NCI-H1417 (cell line): ENCODE measurements around the gene TIMM17B.

ENCODE experiments used
- DNase-seq, 3 experiments: peaks; one replicate each; lab custom pipeline; 2025; lab: John Stamatoyannopoulos, UW

TIMM17B gene

DNA sequence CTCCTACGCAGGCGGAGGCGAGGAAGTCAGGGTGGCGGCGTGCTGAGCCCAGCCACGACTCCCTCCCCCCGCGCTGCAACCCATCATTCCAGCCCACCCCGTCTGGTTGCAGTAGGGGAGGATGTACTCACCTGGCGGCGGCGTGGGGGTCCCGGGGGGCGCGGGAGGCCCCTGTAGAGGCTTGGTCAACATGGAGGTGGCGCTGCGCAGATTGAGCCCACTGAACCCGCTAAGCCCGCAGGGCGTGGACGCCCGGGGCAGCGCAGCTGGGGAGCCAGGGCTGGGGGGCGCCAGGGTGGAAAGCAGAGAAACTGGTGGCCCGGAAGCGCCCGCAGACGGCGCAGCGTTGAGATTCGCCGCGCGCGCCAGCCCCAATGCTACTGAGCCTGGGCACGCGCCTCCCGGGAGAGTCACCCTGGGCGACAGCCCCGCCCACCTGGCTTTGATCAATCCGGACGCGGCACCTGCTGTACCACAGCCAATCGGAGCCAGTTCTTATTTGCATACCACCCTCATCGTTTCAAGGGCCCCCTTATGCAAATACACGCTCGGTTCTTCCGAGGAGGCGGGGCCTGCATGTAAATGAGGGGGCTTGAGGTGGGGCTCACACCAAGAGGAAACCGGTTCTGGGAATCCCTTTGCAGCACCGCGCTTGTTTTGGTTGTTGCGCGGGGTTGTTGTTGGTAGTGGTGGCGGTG lies 21.2 kb upstream of the TIMM17B start, which contains the start of gene PIM2:
TSS of gene PIM2 (minus strand) at position 382 of the 698 bp plus-strand sequence. CDS start at position 192, 190 bp downstream.
- DNase-seq: peak; percentile 89 to 96 (median 92)

DNA sequence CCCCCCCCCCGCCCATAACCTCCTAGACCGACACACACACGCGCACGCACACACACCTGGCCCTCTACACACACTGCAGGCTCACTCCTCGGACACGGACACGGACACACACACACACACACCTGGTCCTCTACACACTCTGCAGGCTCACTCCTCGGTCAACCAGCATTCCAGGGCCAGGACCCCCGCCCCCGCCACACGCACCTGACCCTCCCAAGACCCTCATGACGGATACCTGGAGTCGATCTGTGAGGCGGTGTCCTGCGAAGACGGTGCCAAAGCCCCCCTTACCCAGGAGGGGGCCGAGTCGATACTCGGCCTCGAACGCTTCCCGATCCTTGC lies 20.7 kb upstream of the TIMM17B start:
- DNase-seq: peak in 1 of 3 experiments; percentile 29

DNA sequence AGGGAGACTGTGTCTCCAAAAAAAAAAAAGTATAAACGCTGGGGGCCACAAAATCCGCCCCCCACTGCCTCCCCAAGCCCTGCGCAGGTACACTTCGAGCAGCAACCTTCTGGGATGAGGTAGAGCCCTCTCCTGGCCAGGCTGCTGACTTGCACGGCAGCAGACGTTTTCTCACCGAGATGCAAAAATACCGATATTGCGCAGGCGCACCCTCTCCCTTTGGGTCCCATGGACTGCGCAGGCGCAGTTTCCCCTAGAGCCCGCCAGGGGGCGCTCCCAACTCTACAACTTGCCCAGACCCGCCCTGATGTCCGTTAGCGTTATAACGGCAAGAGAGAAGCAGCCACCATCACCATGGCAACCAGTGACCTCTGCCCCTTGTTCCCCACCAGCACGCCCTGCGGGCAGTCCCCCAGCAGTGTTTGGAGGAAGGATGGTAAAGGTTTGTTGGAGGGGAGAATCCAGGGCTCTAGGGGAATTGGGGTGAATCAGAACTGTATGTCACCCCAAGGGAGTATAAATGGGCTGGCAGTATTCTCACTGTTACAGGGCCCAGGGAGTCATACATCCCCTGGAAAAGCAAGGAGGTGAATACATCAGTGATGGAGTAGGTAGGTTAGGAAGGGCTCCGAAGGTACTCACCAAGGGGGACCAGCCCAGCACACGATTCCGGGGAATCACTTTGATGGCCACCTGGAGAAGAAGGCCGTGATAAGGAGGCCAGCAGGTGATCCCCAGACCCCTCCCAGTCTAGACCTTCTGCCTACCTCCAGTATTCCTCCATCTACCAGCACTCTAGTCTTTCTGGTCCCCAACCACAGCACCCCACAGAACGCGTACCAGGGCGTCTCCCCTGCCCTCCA lies 19.8 kb upstream of the TIMM17B start:
- DNase-seq: peak; percentile 54 to 80 (median 72)

DNA sequence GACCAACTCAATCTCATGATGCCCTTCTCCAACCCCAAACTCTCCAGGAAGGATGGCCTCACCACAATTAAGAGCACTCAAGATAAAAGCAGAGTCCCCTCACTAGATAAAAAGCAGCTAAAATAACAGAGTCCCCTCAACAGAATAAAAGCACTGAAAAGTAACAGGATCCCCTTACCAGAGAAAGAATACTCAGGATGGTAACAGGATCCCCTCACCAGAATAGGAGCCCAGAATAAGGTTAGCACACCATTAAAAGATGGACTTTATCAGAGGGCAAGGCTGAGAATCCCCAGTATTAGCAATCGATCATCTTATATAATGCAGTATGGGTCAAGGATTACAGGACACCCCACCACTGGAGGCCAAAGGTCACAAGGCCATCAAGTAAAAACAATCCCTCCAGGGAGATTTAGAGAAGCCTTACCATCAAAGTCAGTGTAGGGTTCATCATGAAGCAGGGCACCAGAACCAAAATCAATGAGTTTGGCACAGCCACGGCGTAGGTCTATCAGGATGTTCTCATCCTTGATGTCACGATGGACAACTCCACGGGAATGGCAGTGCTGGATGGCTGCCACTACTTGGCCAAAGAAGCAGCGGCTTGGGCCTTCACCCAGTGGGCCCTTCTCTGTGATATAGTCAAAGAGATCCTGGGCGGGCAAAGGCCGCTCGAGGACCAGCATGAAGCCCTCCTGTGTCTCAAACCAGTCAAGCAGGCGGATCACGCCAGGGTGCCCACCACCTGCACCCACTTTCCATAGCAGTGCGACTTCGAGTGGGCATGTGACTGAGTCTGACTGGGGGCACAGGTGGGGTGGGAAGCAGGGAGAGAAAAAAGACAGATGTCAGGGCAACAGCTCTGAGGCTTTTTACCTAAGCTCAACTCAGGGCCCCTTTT lies 17.3 kb upstream of the TIMM17B start:
- DNase-seq: no peak

DNA sequence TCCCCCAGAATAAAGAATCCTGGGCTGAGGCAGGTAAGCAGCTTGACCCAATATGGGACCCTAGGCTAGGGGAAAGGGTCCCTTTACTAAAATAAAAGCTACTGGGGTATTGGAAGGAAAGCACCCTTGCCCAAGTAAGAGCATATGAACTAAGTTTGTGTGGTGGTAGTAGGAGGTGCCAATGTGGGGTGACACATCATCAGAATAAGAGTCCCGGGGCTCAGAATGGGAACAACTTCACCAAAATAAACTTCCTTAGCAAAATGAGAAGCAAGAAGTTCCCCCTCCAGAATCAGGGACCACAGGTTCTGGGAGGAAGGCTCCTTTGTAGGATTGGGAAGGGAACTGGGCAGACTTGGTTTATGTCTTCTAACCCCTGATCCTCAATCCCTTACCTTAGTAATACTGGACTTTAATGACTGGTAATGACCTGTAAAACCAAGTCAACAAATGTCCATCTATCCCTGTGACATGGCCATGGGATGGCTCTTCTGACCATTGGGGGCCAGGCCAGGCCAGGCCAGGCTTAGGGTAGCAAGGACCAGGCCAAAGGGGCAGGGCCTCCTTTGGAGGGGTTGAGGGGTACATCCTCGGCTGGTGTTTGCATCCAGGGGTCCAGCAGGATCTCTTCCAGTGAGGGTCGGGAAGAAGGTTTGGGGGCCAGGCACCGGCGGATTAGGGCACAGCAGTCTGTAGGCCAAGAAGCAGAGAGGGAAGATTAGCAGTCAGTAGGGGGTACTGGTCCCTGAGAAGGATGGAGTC lies 16.2 kb upstream of the TIMM17B start:
- DNase-seq: no peak

DNA sequence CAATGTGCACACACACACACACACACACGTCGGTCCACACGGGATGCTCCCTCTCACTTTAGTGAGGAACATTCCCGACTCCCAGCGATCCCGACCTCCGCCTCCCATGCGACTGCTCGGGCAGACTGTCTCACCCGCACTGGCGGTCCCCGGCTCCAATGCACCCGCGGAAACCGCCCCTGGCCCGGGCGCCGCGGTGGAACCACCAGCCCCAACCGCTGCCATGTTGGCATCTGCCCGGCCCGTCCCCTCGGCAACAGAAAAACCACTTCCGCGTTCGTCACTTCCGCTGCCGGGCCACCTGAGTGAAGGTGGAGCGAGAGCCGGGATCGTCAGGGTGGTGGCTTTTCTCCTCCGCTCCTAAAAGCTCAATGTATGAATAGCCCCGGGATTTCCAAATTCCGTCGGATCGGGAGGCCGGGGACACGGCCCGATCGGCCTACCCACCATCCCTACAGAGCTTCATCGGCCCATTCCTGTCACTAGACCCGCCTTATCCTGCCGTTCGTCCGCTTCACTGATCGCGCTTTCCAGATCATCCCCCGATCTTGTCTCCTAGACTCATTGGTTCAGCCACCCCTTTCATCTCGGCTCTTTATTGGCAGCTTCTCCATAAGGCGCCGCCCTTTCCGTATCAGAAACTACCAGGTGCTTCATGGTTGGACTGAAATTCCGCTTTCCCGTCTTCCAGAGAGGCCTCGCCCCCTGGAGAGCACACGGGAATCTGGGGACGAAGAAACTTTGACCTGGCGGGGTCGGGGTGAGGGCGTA lies 14.0 kb upstream of the TIMM17B start, which contains the start of gene SLC35A2:
TSS of gene SLC35A2 (minus strand) at position 235 of the 771 bp plus-strand sequence. CDS start at position 225, 10 bp downstream.
- peak; percentile 77 to 89 (median 82) for DNase-seq

DNA sequence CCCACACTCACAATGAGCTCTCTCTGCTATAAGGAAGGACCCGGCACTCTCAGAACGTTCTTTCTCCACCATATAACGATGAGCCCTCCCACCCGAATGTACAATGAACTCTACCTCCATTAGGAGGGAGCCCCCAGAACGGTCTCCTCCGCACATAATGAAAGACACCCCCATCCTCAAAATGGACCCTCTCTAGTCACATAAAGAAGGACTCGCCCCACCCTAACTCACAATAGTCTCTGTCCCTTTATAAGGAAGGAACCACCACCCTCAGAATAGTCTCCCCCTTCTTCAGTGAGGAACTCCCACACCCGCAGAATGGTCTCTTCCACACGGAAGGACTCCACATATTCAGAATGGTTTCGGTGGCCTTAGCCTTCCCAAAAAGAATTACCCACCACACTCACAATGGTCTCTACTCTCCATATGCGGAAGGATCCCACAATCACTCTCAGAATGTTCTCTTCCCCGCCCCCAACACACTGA lies 13.4 kb upstream of the TIMM17B start:
- no peak for DNase-seq

DNA sequence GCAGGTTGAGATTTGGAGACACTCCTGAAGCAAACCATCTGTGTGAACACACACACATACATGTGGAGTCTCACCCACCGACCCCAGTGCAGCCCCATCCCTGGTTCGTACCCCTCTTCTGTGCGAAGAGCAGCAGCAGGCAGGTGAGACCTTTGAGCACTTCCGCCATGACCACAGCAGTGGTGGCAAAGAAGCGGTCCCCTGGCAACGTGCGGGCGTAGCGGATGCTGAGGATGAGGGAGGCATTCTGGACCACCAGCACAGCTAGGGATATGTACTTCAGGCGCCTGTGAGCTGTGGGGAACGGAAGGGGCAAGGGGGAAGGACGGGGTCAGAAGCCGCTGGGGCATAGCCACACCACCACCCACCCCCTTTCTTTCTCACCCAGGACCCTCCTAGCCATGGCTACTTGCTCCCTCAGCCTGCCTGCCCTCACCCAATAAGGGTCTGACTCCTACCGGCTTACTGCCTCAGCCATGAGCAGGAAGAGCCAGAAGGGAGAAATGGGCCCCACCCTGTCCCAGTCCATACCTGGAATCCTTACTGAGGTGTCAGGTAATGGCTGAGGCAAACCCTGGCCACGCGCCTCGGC lies 12.2 kb upstream of the TIMM17B start:
- DNase-seq: no peak

DNA sequence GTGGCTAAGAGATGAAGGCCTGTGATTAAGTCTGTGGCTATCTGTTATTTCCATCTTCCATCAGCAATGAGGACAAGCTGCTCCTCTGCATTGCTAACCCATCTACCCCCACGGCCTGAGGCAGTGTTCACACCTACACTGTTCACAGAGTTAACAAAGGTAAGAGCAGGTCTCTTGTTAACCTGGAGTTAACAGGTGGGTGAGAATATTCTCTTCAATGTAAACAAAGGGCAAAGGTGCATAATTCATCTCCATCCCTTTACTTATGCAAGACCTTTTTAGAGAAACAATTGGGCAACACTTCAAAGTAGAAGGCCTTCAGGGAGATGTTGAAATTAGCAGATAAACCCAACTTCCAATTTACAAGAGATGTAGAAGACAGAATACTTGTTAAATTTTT lies 11.0 kb upstream of the TIMM17B start:
- DNase-seq: no peak

DNA sequence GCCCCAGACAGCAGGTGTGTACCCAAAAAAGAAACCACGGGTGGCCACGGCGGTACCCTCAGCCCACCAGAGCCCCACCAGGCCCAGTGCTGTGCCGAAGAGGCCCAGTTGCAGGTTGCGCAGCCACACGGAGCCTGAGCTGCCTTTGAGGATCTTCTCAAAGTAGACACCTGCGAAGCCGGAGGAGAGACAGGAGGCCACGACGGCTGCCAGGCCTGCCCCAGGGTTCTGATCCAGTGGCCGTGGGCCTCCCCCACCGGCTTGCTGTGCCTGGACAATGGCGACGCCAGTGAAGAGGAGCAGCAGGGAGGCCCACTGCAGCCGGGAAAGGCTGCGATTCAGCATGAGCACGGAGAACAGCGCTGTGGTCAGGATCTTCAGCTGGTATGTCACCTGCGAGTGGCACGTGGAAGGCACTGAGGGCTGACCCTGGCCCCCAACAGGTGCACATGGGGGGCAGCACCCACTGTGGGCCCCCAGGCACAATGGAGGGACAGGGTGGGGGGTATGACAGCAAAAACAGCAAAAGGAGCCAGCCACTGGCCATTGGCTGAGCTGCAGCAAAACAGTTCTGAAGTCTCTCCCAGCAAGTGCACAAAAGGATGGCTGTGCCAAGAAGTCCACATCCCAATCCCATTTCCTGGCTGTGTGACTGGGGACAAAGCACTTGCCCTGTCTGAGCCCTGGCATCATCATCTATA lies 7.7 kb upstream of the TIMM17B start:
- DNase-seq: no peak

DNA sequence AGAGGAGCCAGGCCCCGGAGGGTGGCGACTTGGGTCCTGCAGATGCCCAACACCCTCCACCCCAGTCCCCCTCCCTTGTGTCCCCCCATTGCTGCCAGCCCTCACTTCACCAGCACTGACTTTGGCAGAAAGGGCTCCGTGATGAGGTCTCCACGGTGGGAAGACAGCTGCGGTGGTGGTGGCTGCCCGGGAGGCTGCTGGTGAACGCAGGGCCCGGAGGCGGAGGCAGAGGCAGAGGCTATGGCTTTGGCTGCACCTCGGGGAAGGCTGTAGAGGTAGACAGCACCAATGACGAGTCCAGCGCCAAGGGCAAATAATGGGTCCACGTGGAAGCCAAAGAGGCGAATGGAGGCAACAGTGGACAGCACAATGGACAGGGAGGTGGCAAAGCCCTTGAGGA lies 7.1 kb upstream of the TIMM17B start:
- DNase-seq: no peak

DNA sequence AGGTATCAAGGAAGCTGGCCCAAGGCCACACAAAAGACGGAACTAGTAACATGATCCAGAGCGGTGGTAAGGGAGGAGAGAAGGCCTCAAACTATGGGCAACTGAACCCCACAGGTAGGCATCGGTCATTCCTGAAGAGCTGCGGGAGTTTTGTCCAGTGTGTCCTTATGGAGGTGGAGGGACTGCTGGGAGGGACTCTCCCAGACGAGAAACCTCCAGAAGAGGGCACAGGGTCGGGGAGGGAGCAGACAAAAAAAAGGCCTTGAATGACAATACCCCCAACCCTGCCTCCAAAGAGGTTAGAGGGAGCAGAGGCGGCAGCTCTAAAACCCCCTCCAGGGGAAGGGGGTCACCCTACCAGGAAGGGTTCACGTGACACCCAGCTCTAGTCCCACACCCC lies 6.6 kb upstream of the TIMM17B start:
- DNase-seq: no peak

DNA sequence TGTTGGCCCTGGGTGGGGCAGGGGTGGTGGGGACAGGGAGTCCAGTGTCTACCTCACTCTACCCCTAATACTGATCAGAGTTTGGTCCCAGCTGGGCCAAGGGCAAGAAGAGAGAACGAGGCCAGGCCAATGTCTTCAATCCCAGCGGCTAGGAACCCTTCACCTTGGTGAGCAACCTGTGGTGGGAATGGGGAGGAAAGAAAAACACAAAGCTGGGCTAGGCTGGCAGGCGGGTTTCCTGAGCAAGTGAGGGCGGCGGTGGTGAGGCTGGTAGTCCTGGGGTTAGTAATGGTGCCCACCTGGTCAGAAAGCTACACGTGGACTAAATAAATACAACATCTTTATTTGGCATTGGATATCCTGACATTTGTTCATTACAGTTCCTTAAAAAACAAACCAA lies 5.7 kb upstream of the TIMM17B start:
- no peak for DNase-seq

DNA sequence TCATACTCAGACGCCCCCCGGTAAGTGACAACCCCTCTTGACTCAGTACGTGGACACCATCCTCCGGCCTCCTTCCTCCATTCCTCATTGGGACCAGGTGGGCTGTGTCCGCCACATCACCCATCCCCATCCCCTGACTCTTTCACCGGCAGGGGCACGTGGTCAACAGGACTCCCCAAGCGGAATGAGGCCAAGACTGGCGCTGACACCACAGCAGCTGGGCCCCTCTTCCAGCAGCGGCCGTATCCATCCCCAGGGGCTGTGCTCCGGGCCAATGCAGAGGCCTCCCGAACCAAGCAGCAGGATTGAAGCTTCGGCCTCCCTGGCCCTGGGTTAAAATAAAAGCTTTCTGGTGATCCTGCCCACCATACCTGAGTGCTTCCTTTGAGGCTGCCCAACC lies 5.2 kb upstream of the TIMM17B start:
- DNase-seq: no peak

DNA sequence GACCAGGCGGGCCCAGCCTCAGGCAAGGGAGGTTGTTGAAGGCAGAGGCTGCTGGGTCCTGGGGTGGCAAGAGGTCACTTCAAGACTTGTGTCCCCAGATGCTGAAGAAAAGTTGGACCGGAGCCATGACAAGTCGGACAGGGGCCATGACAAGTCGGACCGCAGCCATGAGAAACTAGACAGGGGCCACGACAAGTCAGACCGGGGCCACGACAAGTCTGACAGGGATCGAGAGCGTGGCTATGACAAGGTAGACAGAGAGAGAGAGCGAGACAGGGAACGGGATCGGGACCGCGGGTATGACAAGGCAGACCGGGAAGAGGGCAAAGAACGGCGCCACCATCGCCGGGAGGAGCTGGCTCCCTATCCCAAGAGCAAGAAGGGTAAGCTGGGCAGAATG lies 4.6 kb upstream of the TIMM17B start:
- no peak for DNase-seq

DNA sequence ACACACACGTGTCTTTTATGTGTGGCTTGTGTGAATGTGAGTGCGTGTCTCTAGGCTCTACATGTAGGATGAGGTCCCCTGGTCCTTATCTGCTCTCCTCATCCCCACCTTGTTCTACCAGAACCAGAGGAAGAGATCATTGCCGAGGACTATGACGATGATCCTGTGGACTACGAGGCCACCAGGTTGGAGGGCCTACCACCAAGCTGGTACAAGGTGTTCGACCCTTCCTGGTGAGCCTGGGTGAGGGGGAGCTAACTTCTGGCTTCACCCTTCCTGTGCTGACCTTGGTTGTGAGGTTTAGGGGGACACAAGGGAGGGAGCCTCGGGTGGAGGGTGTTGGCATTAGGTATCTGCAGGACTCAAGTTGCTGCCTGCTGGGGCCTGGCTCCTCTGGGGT lies 3.5 kb upstream of the TIMM17B start:
- no peak for DNase-seq

DNA sequence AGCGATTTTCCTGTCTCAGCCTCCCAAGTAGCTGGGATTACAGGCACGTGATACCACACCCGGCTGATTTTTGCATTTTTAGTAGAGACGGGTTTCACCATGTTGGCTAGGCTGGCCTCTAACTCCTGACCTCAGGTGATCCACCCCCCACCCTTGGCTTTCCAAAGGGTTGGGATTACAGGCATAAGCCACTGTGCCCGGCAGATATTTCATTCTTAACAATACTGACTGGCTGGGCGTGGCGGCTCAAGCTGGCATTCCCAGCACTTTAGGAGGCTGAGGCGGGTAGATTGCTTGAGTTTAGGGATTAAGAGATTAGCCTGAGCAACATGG lies 1.5 kb upstream of the TIMM17B start:
- no peak for DNase-seq

DNA sequence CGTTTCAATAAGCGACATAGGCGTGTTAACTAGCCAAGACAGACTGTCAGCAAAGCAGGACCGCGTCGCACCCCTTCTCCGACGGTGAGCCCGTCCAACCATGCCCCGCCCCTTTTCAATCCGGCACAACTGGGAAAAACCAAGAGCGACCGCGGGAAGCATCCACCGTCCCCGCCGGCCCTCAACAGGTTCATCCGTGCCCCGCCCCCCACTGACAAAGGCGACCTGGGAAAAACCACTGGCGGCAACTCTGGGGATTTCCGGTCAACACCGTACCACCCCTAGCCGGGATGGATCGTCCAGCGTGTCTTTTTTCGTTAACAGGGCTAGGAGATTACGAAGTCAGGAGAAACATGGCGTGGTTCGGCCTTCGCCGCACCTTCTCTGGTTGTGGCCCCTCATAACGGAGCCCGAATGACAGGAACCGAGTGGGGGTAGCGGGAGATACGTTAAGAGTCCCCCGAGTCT lies 377 bp downstream of the TIMM17B start:
- DNase-seq: peak; percentile 70 to 90 (median 76)

DNA sequence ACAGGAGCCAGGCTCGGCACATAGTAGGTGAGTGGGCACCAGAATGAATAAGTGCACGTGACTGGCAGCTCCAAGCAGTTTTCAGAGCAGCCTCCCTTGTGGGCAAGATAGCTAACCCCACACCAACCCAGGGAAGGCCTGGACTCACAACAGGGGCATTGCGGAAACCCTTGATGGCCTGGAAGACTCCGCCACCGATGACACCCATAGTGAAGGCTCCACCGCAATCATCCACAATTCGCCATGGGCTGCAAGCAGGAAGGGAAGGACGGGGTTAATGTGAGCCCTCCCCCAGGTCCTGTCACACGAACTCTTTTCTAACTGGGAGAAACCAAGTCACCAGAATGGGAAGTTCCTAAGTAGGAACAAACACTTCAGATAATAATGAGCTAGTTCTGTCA lies 957 bp downstream of the TIMM17B start:
- peak in 1 of 3 experiments; percentile 72 for DNase-seq
